SK-N-SH treated with all-trans-retinoic acid at 6 μM for 48 hours (cell line): ENCODE results near the gene CDH5.

Source experiments
- ESRRG ChIP-seq: fragments of 250-450 bp; sonication (Bioruptor Pico); IDR thresholded peaks from 2 replicates; pipeline ENCODE4 v1.6.1; 2021; ENCODE audit warnings: mild to moderate bottlenecking
- GLIS3 ChIP-seq: fragments of 250-450 bp; sonication (Bioruptor Pico); IDR thresholded peaks from 2 replicates; pipeline ENCODE4 v1.5.0; 2020; ENCODE audit warnings: mild to moderate bottlenecking, moderate library complexity
- PATZ1 ChIP-seq: fragments of 250-450 bp; sonication (Bioruptor Pico); IDR thresholded peaks from 2 replicates; pipeline ENCODE4 v1.8.0; 2020; ENCODE audit warnings: mild to moderate bottlenecking, moderate library complexity, borderline replicate concordance
- POU6F1 ChIP-seq: fragments of 250-450 bp; sonication (Bioruptor Pico); IDR thresholded peaks from 2 replicates; pipeline ENCODE4 v1.8.0; 2021; ENCODE audit warnings: low read depth, mild to moderate bottlenecking, moderate library complexity, borderline replicate concordance
- TOX ChIP-seq: fragments of 250-450 bp; sonication (Bioruptor Pico); IDR thresholded peaks from 2 replicates; pipeline ENCODE4 v1.8.0; 2021; ENCODE audit warnings: mild to moderate bottlenecking, moderate library complexity, borderline replicate concordance
- TSHZ2 ChIP-seq: fragments of 250-450 bp; sonication (Bioruptor Pico); IDR thresholded peaks from 2 replicates; pipeline ENCODE4 v1.5.0; 2020; ENCODE audit warnings: mild to moderate bottlenecking, moderate library complexity
- ZC3H10 ChIP-seq: fragments of 250-450 bp; sonication (Bioruptor Pico); IDR thresholded peaks from 2 replicates; pipeline ENCODE4 v1.5.1; 2021; ENCODE audit warnings: mild to moderate bottlenecking, moderate library complexity

DNA sequence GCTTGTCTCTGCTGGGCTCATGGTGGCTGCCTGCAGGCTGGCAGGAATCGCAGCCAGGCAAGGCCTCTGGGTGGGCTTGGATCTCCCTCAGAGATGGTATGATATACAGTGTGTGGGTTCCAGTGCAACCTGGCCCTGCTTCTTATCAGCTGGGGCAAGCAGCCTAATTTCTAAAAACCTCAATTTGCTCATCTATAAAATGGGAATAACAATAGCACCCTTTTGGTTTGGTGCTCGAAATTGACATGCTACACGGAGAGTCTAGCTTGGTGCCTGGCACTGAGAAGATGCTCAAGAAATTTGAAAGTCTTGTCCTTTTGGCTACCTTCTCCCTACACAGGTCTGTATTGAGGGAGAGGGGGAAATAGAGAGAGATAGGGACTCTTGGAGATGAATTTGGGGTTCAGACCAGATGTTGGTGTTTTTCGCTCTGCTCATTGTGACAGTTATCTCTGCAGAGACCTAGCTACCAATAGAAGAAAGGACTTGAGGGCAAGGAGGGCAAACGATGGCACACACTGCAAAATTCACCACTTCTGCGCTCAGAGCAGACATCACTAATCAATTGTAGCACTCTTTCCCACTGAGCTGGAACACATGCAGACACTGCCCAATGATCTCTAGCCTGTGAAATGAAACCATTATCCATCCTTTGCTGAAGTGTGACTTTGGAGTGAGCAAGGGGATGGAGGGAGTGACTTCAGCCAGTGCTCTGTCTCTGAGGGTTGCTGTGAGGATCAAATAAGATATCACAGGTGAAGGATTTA, 76.2 kb downstream of the CDH5 start:
- TF ChIP-seq TSHZ2 (CRISPR knock-in tag) (no peak), TOX (CRISPR knock-in tag) (no peak), GLIS3 (CRISPR knock-in tag) (no peak), ESRRG (no peak), ZC3H10 (CRISPR knock-in tag) (no peak), PATZ1 (CRISPR knock-in tag) (no peak), POU6F1 (no peak)
